ENCODE measurements around the gene SFN. TPM values are rescaled to one million over a fixed set of nuclear protein-coding genes. Genes with fewer than 3 reads are reported as not detected.
A peak's percentile ranks its signal among the peaks of the same experiment; 100 is the strongest.

The SFN gene
- total and polyA plus RNA-seq, 2 of the 13 experiments (the other 11 are each of a cell fraction or from before 2014, with no cell fraction given) = 4.3 to 5.6 TPM

DNA sequence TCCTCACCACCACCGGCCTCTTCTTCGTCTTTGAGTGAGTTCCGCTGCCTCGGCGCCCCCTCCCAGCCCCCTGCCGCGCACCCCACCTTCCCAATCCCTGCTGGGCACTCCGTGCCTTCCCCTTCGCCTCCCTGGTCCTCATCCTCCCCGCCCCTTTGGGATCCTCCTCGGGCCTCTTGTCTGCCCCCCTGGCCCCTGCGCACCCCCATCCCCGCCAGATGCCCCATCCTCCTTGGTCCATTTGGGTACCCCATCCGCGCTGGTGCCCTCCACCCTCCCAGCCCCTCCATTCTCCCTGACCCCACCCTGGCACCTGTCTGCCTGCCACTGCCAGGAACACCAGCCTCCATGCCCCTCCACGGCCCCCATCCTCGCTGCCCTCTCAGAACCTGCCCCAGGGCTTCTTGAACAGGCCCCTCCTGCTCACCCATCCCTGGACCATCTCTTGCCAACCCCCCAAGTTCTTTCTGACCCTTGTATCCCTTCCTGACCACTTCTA, 35.8 kb upstream of the SFN start (continued):
- TF ChIP-seq MXD4 (CRISPR knock-in tag; IDR thresholded peaks at IDR 0.05) = no peak
- TF ChIP-seq, protein P1, sequence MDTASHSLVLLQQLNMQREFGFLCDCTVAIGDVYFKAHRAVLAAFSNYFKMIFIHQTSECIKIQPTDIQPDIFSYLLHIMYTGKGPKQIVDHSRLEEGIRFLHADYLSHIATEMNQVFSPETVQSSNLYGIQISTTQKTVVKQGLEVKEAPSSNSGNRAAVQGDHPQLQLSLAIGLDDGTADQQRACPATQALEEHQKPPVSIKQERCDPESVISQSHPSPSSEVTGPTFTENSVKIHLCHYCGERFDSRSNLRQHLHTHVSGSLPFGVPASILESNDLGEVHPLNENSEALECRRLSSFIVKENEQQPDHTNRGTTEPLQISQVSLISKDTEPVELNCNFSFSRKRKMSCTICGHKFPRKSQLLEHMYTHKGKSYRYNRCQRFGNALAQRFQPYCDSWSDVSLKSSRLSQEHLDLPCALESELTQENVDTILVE (CRISPR knock-in tag; IDR thresholded peaks at IDR 0.05) = no peak
- no peak for TF ChIP-seq ZNF605 (CRISPR knock-in tag; IDR thresholded peaks at IDR 0.05)
- TF ChIP-seq ZNF616 (CRISPR knock-in tag; IDR thresholded peaks at IDR 0.05; ENCODE audit: low read depth) = no peak

DNA sequence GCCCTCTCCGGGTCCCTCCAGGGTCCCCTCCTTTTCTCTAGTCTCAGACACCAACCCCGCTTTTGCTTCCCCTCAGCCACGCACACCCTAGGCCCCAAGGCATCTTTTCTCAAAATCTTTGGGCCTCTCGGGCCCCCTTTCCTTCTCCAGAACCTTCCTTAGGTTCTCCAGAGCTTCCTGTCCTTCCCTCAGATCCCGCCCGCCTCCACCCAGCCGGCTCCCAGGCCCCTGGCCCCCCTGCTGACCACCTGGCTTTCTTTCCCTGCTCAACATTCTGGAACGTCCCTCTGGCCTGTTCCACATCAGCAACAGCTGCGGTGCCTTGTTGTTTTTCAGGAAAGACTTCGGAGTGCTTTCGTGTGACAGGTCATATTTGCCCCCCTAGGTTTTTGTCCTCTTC, 35.3 kb upstream of the SFN start:
- DNase-seq (ENCODE audit: low spot score) = no peak
- Histone ChIP-seq H3K27ac (ENCODE audit: extremely low read length, insufficient read depth, low read length) (no peak overlapping the region), H3K27me3 (ENCODE audit: control insufficient read depth in 1 of 2, insufficient read depth in 2 of 2, low read length in 2 of 2) (no peaks in the 10 kb centered on the region; a peak in 1 of 5 replicates), H3K4me1 (ENCODE audit: insufficient read depth, low read length) (peaks cover 81% of the 10 kb centered on the region), H4K20me1 (ENCODE audit: insufficient read depth, low read length) (peaks cover 4% of the 10 kb centered on the region; the same call in 1 of the 2 replicates), H3K36me3 (replicated peaks in 1 of 2; ENCODE audit: control insufficient read depth in 1 of 2, insufficient read depth in 2 of 2, low read length in 2 of 2) (peaks cover 3 to 5% of the 10 kb centered on the region in 2 experiments; a peak in 3 of 5 replicates), H3K4me2 (ENCODE audit: low read depth, low read length) (peak overlapping the region; percentile 85), H2AFZ (ENCODE audit: low read length) (no peak overlapping the region), H3K79me2 (ENCODE audit: insufficient read depth, low read length) (peaks cover 23% of the 10 kb centered on the region), H3K9me3 (ENCODE audit: low read length) (no peaks in the 10 kb centered on the region), H3K9ac (ENCODE audit: insufficient read depth, low read depth, low read length) (peak overlapping the region; percentile 70; the same call in 1 of the 2 replicates), H3K4me3 (replicated peaks in 1 of 3; ENCODE audit: insufficient read depth in 1 of 3, low read depth in 2 of 3, low read length in 3 of 3) (peak overlapping the region; percentile 77 to 83 (median 79))
- POLR2A ChIA-PET = interaction anchor here (1.3 kb wide), 1 partner anchor 37 kb away, joined by 4 read pairs; no protein-coding TSS in a partner anchor
- CTCF ChIA-PET (ENCODE audit: low intra/inter-chr PET ratio, low total read pairs) = no interaction called here
- no peak for FAIRE-seq
- no peak for ATAC-seq
- no peak for TF ChIP-seq MIXL1 (CRISPR knock-in tag; IDR thresholded peaks at IDR 0.05)
- TF ChIP-seq, protein P2, sequence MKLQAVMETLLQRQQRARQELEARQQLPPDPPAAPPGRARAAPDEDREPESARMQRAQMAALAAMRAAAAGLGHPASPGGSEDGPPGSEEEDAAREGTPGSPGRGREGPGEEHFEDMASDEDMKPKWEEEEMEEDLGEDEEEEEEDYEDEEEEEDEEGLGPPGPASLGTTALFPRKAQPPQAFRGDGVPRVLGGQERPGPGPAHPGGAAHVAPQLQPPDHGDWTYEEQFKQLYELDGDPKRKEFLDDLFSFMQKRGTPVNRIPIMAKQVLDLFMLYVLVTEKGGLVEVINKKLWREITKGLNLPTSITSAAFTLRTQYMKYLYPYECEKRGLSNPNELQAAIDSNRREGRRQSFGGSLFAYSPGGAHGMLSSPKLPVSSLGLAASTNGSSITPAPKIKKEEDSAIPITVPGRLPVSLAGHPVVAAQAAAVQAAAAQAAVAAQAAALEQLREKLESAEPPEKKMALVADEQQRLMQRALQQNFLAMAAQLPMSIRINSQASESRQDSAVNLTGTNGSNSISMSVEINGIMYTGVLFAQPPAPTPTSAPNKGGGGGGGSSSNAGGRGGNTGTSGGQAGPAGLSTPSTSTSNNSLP (IDR thresholded peaks at IDR 0.05; ENCODE audit: low read depth, low read length) = no peak
- no peak for TF ChIP-seq JDP2 (CRISPR knock-in tag; IDR thresholded peaks at IDR 0.05; ENCODE audit: borderline replicate concordance)
- no peak for TF ChIP-seq MZF1 (CRISPR knock-in tag; IDR thresholded peaks at IDR 0.05; ENCODE audit: borderline replicate concordance)
- TF ChIP-seq YY1 (IDR thresholded peaks at IDR 0.05; ENCODE audit: insufficient read depth, insufficient replicate concordance, low read depth, low read length) = no peak
- TF ChIP-seq CBX2 (IDR thresholded peaks at IDR 0.05; ENCODE audit: low read depth, low read length) = no peak
- no peak for TF ChIP-seq CBX2 (CRISPR knock-in tag; IDR thresholded peaks at IDR 0.05; ENCODE audit: low read depth)
- TF ChIP-seq ELF4 (CRISPR knock-in tag; IDR thresholded peaks at IDR 0.05; ENCODE audit: borderline replicate concordance) = no peak
- no peak for TF ChIP-seq U2AF2 (IDR thresholded peaks at IDR 0.05; ENCODE audit: low read depth, low read length)
- no peak for TF ChIP-seq ZNF430 (CRISPR knock-in tag; IDR thresholded peaks at IDR 0.05)
- no peak for TF ChIP-seq POLR2AphosphoS2 (IDR thresholded peaks at IDR 0.05; ENCODE audit: low read depth, low read length)
- no peak for TF ChIP-seq ZFP37 (CRISPR knock-in tag; IDR thresholded peaks at IDR 0.05; ENCODE audit: borderline replicate concordance)
- TF ChIP-seq ZSCAN22 (CRISPR knock-in tag; IDR thresholded peaks at IDR 0.05) = no peak
- no peak for TF ChIP-seq ATM (IDR thresholded peaks at IDR 0.05; ENCODE audit: borderline replicate concordance)
- TF ChIP-seq ZNF317 (CRISPR knock-in tag; IDR thresholded peaks at IDR 0.05) = no peak
- TF ChIP-seq, protein P3, sequence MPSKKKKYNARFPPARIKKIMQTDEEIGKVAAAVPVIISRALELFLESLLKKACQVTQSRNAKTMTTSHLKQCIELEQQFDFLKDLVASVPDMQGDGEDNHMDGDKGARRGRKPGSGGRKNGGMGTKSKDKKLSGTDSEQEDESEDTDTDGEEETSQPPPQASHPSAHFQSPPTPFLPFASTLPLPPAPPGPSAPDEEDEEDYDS (CRISPR knock-in tag; IDR thresholded peaks at IDR 0.05) = no peak
- no peak for TF ChIP-seq PHB2 (IDR thresholded peaks at IDR 0.05; ENCODE audit: partially characterized antibody)
- TF ChIP-seq ZNF839 (CRISPR knock-in tag; IDR thresholded peaks at IDR 0.05; ENCODE audit: borderline replicate concordance) = no peak
- no peak for TF ChIP-seq ZNF549 (CRISPR knock-in tag; IDR thresholded peaks at IDR 0.05)
- no peak for TF ChIP-seq HIVEP1 (CRISPR knock-in tag; IDR thresholded peaks at IDR 0.05)
- BruUV-seq (replicated peaks) = no TSS peak
- in situ Hi-C loops (cut with HindIII; ENCODE audit: extremely low pct_ligation_motif_present, low pct_unique_long_range_greater_than_20kb) = no loop called here
- intact Hi-C loops (cut with micrococcal nuclease; ENCODE audit: unreplicated experiment) = no loop called here
- WGBS (ENCODE audit: low lambda C conversion rate) = 82% methylated on average over 11 of the region's 11 CpGs

All from HepG2 (cell line).